IPS DF 19.7 (cell line): ENCODE measurements around the gene NAT10.

Experiments
- DNase-seq: peaks from one replicate; pipeline ENCODE4 v3.0.0-alpha.2; 2013; ENCODE audit warnings: low read depth, low spot score

Gene NAT10

GRCh38 chr11:34188181-34188580 lies 82.8 kb downstream of the NAT10 start:
- no peak for DNase-seq

DNA sequence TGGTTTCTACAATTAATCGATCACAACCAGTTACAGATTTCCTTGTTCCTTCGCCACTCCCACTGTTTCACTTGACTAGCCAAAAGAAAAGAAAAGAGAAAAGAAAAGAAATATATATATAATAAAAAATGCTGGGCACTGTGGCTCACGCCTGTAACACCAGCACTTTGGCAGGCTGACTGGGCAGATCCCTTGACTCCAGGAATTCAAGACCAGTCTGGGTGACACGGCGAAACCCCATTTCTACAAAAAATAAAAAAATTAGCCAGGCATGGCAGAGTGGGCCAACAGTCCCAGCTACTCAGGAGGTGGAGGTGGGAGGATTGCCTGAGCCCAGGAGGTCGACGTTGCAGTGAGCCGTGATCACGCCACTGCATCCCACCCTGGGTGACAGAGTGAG lies 83.8 kb downstream of the NAT10 start:
- no peak for DNase-seq

GRCh38 chr11:34190192-34191139 lies 85.0 kb downstream of the NAT10 start:
- no peak for DNase-seq

- DNase-seq, result no peak
Measured at GRCh38 chr11:34191578-34191977, 86.1 kb downstream of the NAT10 start.

DNA sequence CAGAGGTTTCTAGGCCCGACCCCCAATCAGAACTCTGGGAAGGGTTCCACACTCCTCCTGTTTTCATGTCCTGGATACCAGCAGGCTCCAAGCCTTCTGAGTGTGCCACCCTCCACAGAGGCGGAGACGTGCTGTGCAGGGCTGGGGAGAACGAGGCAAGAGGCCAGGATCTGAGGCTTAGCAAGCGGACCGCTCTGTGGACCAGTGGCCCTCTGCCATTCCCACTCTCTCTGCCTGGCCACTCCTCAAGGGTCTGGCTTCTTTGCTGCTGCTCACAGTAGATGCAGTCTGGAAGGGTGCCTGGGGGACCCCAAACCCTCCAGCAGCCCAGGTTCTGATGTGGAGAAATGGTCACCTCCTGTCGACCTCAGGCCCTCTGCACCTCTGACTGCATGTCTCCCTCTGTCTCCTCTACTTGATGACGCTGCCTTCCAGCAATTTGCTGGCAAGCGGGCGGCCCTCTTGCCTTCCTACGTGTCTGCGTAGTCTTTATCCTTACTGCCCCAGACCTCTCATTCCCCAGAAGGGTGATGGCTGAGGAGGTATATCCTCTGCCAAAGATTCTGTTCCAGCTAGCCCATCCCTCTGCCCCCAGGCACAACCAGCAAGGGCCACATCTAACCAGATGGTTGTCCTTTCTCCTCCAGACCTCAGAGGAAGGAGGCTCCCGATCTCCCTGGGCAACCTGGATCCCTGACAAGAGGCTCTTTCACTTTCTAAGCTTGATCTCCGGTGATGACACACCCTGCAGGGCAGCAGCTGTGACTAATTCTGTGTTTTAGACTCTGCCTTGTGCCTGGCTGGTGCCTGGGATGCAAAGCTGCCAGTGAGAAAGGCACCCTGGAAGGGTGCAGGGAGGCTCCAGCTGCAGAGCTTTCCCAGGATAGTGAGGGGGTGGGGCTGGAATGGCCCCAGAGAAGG lies 87.3 kb downstream of the NAT10 start:
- DNase-seq, result no peak

GRCh38 chr11:34194576-34195335 lies 89.3 kb downstream of the NAT10 start:
- no peak for DNase-seq
